Heart left ventricle (tissue), 13 donors: ENCODE measurements around the gene HSFX1.
"Not testable (repeated sequence)": the region's sequence is repeated elsewhere in the genome, so short reads cannot be mapped to it uniquely, and the experiment has no call there.

Source experiments
- POLR2A ChIP-seq, 2 donors: fragments of 450-650 bp; IDR thresholded peaks; one replicate each; pipeline ENCODE4 v1.6.1; 2017; ENCODE audit warnings: antibody characterized with exemption in 2 of 2, mild to moderate bottlenecking in 2 of 2, moderate library complexity in 2 of 2
- TF ChIP-seq, protein P1 (sequence below), 12 donors: fragments of 200-600 bp; sonication (generic) in 4 of 12; IDR thresholded peaks; one replicate each; pipeline versions ENCODE4 v1.5.0 to v1.8.0; 2018 to 2022; ENCODE audit warnings: antibody characterized with exemption in 12 of 12, mild to moderate bottlenecking in 5 of 12
- donor health status: ischemic (EF 13 %, LVEDD 7.1; RV severe dilation, severe dysfunction).
- donor health status: DM: no; HTN: yes; CAD: no.
- donor health status: DM: no; HTN: no; CAD: no.
- donor health status: ischemic (EF 25% LVEDD 6.9; RV normal size, moderate dysfunction).
- donor health status: ischemic (EF 25% LVEDD 5.7; RV mildly dilated, moderate dysfunction).
- donor health status: ischemic (EF 35%, LVEDD 5.7; RV mildly dilated, moderate dysfunction).
- donor health status: nonischemic (EF 11% LVEDD 7.7; RV severe dilation, severe dysfunction).
- donor health status: DM: yes; HTN: yes; CAD: no.
- donor health status: PGD.
- donor health status: ischemic (EF 29% LVEDD 5.4; RV normal size, mild dysfunction).
- donor health status: nonischemic (EF 23%, LVEDD 6.1; RV moderate dilation, normal function).

- TF ChIP-seq, protein P1, sequence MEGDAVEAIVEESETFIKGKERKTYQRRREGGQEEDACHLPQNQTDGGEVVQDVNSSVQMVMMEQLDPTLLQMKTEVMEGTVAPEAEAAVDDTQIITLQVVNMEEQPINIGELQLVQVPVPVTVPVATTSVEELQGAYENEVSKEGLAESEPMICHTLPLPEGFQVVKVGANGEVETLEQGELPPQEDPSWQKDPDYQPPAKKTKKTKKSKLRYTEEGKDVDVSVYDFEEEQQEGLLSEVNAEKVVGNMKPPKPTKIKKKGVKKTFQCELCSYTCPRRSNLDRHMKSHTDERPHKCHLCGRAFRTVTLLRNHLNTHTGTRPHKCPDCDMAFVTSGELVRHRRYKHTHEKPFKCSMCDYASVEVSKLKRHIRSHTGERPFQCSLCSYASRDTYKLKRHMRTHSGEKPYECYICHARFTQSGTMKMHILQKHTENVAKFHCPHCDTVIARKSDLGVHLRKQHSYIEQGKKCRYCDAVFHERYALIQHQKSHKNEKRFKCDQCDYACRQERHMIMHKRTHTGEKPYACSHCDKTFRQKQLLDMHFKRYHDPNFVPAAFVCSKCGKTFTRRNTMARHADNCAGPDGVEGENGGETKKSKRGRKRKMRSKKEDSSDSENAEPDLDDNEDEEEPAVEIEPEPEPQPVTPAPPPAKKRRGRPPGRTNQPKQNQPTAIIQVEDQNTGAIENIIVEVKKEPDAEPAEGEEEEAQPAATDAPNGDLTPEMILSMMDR (IDR thresholded peaks at IDR 0.05) = not testable (repeated sequence)
- not testable (repeated sequence) for TF ChIP-seq POLR2A (IDR thresholded peaks at IDR 0.05)
These were observed 11.8 kb upstream of the HSFX1 start for GRCh38 chrX:149761858-149762674.
